SK-N-SH treated with all-trans-retinoic acid at 6 μM for 48 hours (cell line): Measurements from ENCODE around the gene HHATL.

Source experiments
- ATAC-seq: fragments of 200-7000 bp; cut with Tn5 transposase; 3 replicates; pipeline ENCODE4 v1.9.1; 2020; ENCODE audit warnings: mild to moderate bottlenecking, moderate library complexity
- ARNTL ChIP-seq: fragments of 450-650 bp; formaldehyde crosslinking; IDR thresholded peaks from 2 replicates; pipeline ENCODE4 v1.5.0; 2020; ENCODE audit warnings: low read depth, mild to moderate bottlenecking, moderate library complexity, borderline replicate concordance
- BACH2 ChIP-seq: fragments of 250-450 bp; sonication (Bioruptor Pico); IDR thresholded peaks from 2 replicates; pipeline ENCODE4 v1.9.0; 2021; ENCODE audit warnings: mild to moderate bottlenecking, borderline replicate concordance
- CSDC2 ChIP-seq: fragments of 250-450 bp; sonication (Bioruptor Pico); IDR thresholded peaks from 2 replicates; pipeline ENCODE4 v1.5.0; 2020; ENCODE audit warnings: mild to moderate bottlenecking, moderate library complexity
- CSRNP3 ChIP-seq: fragments of 250-450 bp; sonication (Bioruptor Pico); IDR thresholded peaks from 2 replicates; pipeline ENCODE4 v1.5.1; 2021; ENCODE audit warnings: mild to moderate bottlenecking, moderate library complexity
- ESRRG ChIP-seq: fragments of 250-450 bp; sonication (Bioruptor Pico); IDR thresholded peaks from 2 replicates; pipeline ENCODE4 v1.6.1; 2021; ENCODE audit warnings: mild to moderate bottlenecking
- GLIS3 ChIP-seq: fragments of 250-450 bp; sonication (Bioruptor Pico); IDR thresholded peaks from 2 replicates; pipeline ENCODE4 v1.5.0; 2020; ENCODE audit warnings: mild to moderate bottlenecking, moderate library complexity
- ISL1 ChIP-seq: fragments of 250-450 bp; sonication (Bioruptor Pico); IDR thresholded peaks from 2 replicates; pipeline ENCODE4 v2.1.2; 2022; ENCODE audit warnings: mild to moderate bottlenecking, moderate library complexity
- OSR1 ChIP-seq: fragments of 250-450 bp; sonication (Bioruptor Pico); IDR thresholded peaks from 2 replicates; pipeline ENCODE4 v1.8.0; 2022; ENCODE audit warnings: moderate library complexity, mild to moderate bottlenecking, inconsistent platforms
- PATZ1 ChIP-seq: fragments of 250-450 bp; sonication (Bioruptor Pico); IDR thresholded peaks from 2 replicates; pipeline ENCODE4 v1.8.0; 2020; ENCODE audit warnings: mild to moderate bottlenecking, moderate library complexity, borderline replicate concordance
- POU6F1 ChIP-seq: fragments of 250-450 bp; sonication (Bioruptor Pico); IDR thresholded peaks from 2 replicates; pipeline ENCODE4 v1.8.0; 2021; ENCODE audit warnings: low read depth, mild to moderate bottlenecking, moderate library complexity, borderline replicate concordance
- PPARA ChIP-seq: fragments of 250-450 bp; sonication (Bioruptor Pico); IDR thresholded peaks from 2 replicates; pipeline ENCODE4 v1.5.0; 2020; ENCODE audit warnings: mild to moderate bottlenecking, borderline replicate concordance
- RARB ChIP-seq: fragments of 250-450 bp; sonication (Bioruptor Pico); IDR thresholded peaks from 2 replicates; pipeline ENCODE4 v1.8.0; 2021; ENCODE audit warnings: mild to moderate bottlenecking, moderate library complexity
- SNAI2 ChIP-seq: fragments of 250-450 bp; sonication (Bioruptor Pico); IDR thresholded peaks from 2 replicates; pipeline ENCODE4 v1.5.0; 2020; ENCODE audit warnings: mild to moderate bottlenecking, moderate library complexity
- TCF4 ChIP-seq: fragments of 250-450 bp; sonication (Bioruptor Pico); IDR thresholded peaks from 2 replicates; pipeline ENCODE4 v1.8.0; 2021; ENCODE audit warnings: mild to moderate bottlenecking, moderate library complexity, borderline replicate concordance
- TOX ChIP-seq: fragments of 250-450 bp; sonication (Bioruptor Pico); IDR thresholded peaks from 2 replicates; pipeline ENCODE4 v1.8.0; 2021; ENCODE audit warnings: mild to moderate bottlenecking, moderate library complexity, borderline replicate concordance
- TSHZ2 ChIP-seq: fragments of 250-450 bp; sonication (Bioruptor Pico); IDR thresholded peaks from 2 replicates; pipeline ENCODE4 v1.5.0; 2020; ENCODE audit warnings: mild to moderate bottlenecking, moderate library complexity
- ZC3H10 ChIP-seq: fragments of 250-450 bp; sonication (Bioruptor Pico); IDR thresholded peaks from 2 replicates; pipeline ENCODE4 v1.5.1; 2021; ENCODE audit warnings: mild to moderate bottlenecking, moderate library complexity
- ZFP3 ChIP-seq: fragments of 250-450 bp; sonication (Bioruptor Pico); IDR thresholded peaks from 2 replicates; pipeline ENCODE4 v1.5.0; 2020; ENCODE audit warnings: mild to moderate bottlenecking, moderate library complexity
- ZFP30 ChIP-seq: fragments of 450-650 bp; formaldehyde crosslinking; IDR thresholded peaks from 2 replicates; pipeline ENCODE4 v1.5.0; 2022; ENCODE audit warnings: mild to moderate bottlenecking, moderate library complexity
- ZNF565 ChIP-seq: fragments of 450-650 bp; formaldehyde crosslinking; conservative IDR thresholded peaks from 2 replicates; pipeline ENCODE4 v1.5.0; 2020; ENCODE audit warnings: low read depth, mild to moderate bottlenecking, moderate library complexity
- ZNF70 ChIP-seq: fragments of 450-650 bp; formaldehyde crosslinking; IDR thresholded peaks from 2 replicates; pipeline ENCODE4 v1.5.0; 2020; ENCODE audit warnings: mild to moderate bottlenecking, moderate library complexity
- ZNF8 ChIP-seq: fragments of 450-650 bp; formaldehyde crosslinking; IDR thresholded peaks from 2 replicates; pipeline ENCODE4 v1.5.0; 2020; ENCODE audit warnings: mild to moderate bottlenecking, moderate library complexity

Gene HHATL

GRCh38 chr3:42719002-42719401 is 16.4 kb upstream of the HHATL start:
- ATAC-seq: no peak
- TF ChIP-seq PPARA (no peak), PATZ1 (CRISPR knock-in tag) (no peak), ZNF8 (no peak), ESRRG (CRISPR knock-in tag) (no peak), CSRNP3 (CRISPR knock-in tag) (no peak), CSDC2 (no peak)
- TF ChIP-seq, all 23 proteins: peak for 0

GRCh38 chr3:42718338-42718737 is 15.7 kb upstream of the HHATL start:
- no peak for ATAC-seq
- no peak for TF ChIP-seq TSHZ2 (CRISPR knock-in tag)
- no peak for TF ChIP-seq BACH2
- TF ChIP-seq CSDC2: no peak
- TF ChIP-seq ZFP30 (CRISPR knock-in tag): no peak
- no peak for TF ChIP-seq RARB (CRISPR knock-in tag)
- TF ChIP-seq ZC3H10: no peak
- no peak for TF ChIP-seq ARNTL (CRISPR knock-in tag)
- no peak for TF ChIP-seq TOX (CRISPR knock-in tag)
- TF ChIP-seq, all 23 proteins: peak for 0

- ATAC-seq: no peak
- TF ChIP-seq ISL1 (CRISPR knock-in tag): no peak
- no peak for TF ChIP-seq ZNF70
- no peak for TF ChIP-seq POU6F1 (CRISPR knock-in tag)
- no peak for TF ChIP-seq ZFP30 (CRISPR knock-in tag)
- no peak for TF ChIP-seq ZFP3
- no peak for TF ChIP-seq ARNTL (CRISPR knock-in tag)
- TF ChIP-seq PATZ1 (CRISPR knock-in tag): no peak
- TF ChIP-seq ZNF8: no peak
- TF ChIP-seq CSDC2: no peak
- TF ChIP-seq PPARA: no peak
- no peak for TF ChIP-seq BACH2
- no peak for TF ChIP-seq TCF4 (CRISPR knock-in tag)
- no peak for TF ChIP-seq OSR1 (CRISPR knock-in tag)
- no peak for TF ChIP-seq ZNF565 (CRISPR knock-in tag)
- no peak for TF ChIP-seq GLIS3
- no peak for TF ChIP-seq ESRRG (CRISPR knock-in tag)
- TF ChIP-seq TOX (CRISPR knock-in tag): no peak
- no peak for TF ChIP-seq SNAI2 (CRISPR knock-in tag)
- TF ChIP-seq RARB (CRISPR knock-in tag): no peak
- no peak for TF ChIP-seq CSRNP3 (CRISPR knock-in tag)
These were observed 14.7 kb upstream of the HHATL start for GRCh38 chr3:42717306-42717705.
